ENCODE results near the gene FRS2.
A peak's percentile ranks its signal among the peaks of the same experiment; 100 is the strongest.

FRS2 gene

DNA sequence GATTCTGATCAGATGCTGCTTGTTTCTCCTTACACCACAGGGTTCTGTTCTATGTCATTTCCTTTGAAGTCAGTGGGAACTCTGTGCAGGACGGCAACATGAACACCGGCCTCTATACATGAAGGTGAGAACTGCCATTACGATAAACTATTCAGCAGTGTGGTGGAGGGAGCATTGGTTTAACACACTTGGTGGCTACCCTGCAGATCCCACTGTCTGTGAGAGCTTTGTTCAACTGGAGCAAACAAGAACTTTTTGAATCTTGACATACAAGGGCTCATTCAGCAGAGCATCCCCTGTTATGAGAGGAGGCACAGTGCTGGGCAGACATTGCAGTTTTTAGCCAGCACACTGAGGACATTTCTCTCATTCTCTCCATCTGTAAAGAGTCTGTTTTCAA lies 10.7 kb upstream of the FRS2 start:
- H3K9ac ChIP-seq (ENCODE audit: low read length), result no peak overlapping the region
- no peak for DNase-seq
- TF ChIP-seq CTCF (IDR thresholded peaks at IDR 0.05; ENCODE audit: low read length) (no peak), EZH2phosphoT487 (IDR thresholded peaks at IDR 0.05; ENCODE audit: low read length) (no peak), EZH2 (optimal IDR thresholded peaks at IDR 0.05; ENCODE audit: low read depth, low read length) (no peak)

DNA sequence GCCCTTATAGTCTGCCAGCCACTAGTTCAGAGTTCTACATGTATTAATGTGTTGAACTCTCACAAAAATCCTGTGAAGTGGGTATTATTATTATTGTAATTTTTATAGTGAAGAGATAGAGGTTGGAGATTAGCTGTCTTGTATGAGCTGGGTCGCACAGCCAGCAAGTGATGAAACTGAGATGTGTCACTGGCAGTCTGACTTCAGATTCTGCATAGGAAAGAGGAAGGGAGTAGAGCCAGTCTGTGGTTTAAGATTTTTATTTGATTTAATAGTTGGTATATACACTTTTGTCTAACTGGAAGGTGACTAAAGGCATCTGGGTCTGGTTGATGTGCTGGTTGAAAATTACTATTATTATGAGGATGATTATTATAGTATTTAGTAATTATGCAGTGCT lies 5.8 kb upstream of the FRS2 start:
- H3K4me3 ChIP-seq (ENCODE audit: low read length), result no peak overlapping the region
- no peaks in the 10 kb centered on the region for H3K79me2 ChIP-seq (ENCODE audit: low read length)
- H3F3A ChIP-seq (ENCODE audit: insufficient read depth, low read length), result no peaks in the 10 kb centered on the region
- no peaks in the 10 kb centered on the region for H3K27me3 ChIP-seq (replicated peaks; ENCODE audit: insufficient read depth, low read length)
- H2AFZ ChIP-seq (ENCODE audit: low read length), result no peak overlapping the region
- no peaks in the 10 kb centered on the region for H3K9me3 ChIP-seq (replicated peaks; ENCODE audit: insufficient read depth, low read length)
- H4K20me1 ChIP-seq (ENCODE audit: insufficient read depth, low read length), result no peaks in the 10 kb centered on the region
- no peaks in the 10 kb centered on the region for H3K36me3 ChIP-seq (replicated peaks; ENCODE audit: insufficient read depth, low read length)
- no peak overlapping the region for H3K4me2 ChIP-seq (ENCODE audit: low read depth, low read length)
- no peak overlapping the region for H3K9ac ChIP-seq (ENCODE audit: low read length)
- H3K9me2 ChIP-seq (replicated peaks; ENCODE audit: insufficient read depth, low read length), result no peaks in the 10 kb centered on the region
- no peak for DNase-seq
- no peak overlapping the region for H3K27ac ChIP-seq (ENCODE audit: low read length)
- H3K4me1 ChIP-seq (ENCODE audit: low read length), result peaks cover 9% of the 10 kb centered on the region
- TF ChIP-seq EZH2 (optimal IDR thresholded peaks at IDR 0.05; ENCODE audit: low read depth, low read length) (no peak), EZH2phosphoT487 (IDR thresholded peaks at IDR 0.05; ENCODE audit: low read length) (no peak), CTCF (IDR thresholded peaks at IDR 0.05; ENCODE audit: low read length) (no peak)

More for the DNA sequence above, 10.7 kb upstream of the FRS2 start:
- H3K9me3 ChIP-seq (replicated peaks; ENCODE audit: insufficient read depth, low read length), result no peaks in the 10 kb centered on the region
- H3K4me3 ChIP-seq (ENCODE audit: low read length), result no peak overlapping the region
- H3K9me2 ChIP-seq (replicated peaks; ENCODE audit: insufficient read depth, low read length), result no peaks in the 10 kb centered on the region
- no peaks in the 10 kb centered on the region for H3F3A ChIP-seq (ENCODE audit: insufficient read depth, low read length)
- no peak overlapping the region for H3K27ac ChIP-seq (ENCODE audit: low read length)
- H3K36me3 ChIP-seq (replicated peaks; ENCODE audit: insufficient read depth, low read length), result no peaks in the 10 kb centered on the region
- no peaks in the 10 kb centered on the region for H3K27me3 ChIP-seq (replicated peaks; ENCODE audit: insufficient read depth, low read length)
- no peak overlapping the region for H3K4me2 ChIP-seq (ENCODE audit: low read depth, low read length)
- no peak overlapping the region for H2AFZ ChIP-seq (ENCODE audit: low read length)
- no peaks in the 10 kb centered on the region for H3K4me1 ChIP-seq (ENCODE audit: low read length)
- H3K79me2 ChIP-seq (ENCODE audit: low read length), result no peaks in the 10 kb centered on the region
- H4K20me1 ChIP-seq (ENCODE audit: insufficient read depth, low read length), result no peaks in the 10 kb centered on the region

- Histone ChIP-seq H3F3A (ENCODE audit: insufficient read depth, low read length) (no peaks in the 10 kb centered on the region), H3K4me3 (ENCODE audit: low read length) (no peak overlapping the region), H3K79me2 (ENCODE audit: low read length) (peaks cover 17% of the 10 kb centered on the region), H3K36me3 (replicated peaks; ENCODE audit: insufficient read depth, low read length) (no peaks in the 10 kb centered on the region), H3K9me2 (replicated peaks; ENCODE audit: insufficient read depth, low read length) (no peaks in the 10 kb centered on the region), H3K27ac (ENCODE audit: low read length) (no peak overlapping the region), H3K4me2 (ENCODE audit: low read depth, low read length) (peak overlapping the region; percentile 12; the same call in 1 of the 2 replicates), H2AFZ (ENCODE audit: low read length) (peak overlapping the region; percentile 43; the same call in 1 of the 2 replicates), H4K20me1 (ENCODE audit: insufficient read depth, low read length) (no peaks in the 10 kb centered on the region), H3K4me1 (ENCODE audit: low read length) (peaks cover 17% of the 10 kb centered on the region), H3K27me3 (replicated peaks; ENCODE audit: insufficient read depth, low read length) (no peaks in the 10 kb centered on the region), H3K9me3 (replicated peaks; ENCODE audit: insufficient read depth, low read length) (no peaks in the 10 kb centered on the region), H3K9ac (ENCODE audit: low read length) (no peak overlapping the region)
- no peak for DNase-seq
- TF ChIP-seq EZH2 (optimal IDR thresholded peaks at IDR 0.05; ENCODE audit: low read depth, low read length) (no peak), CTCF (IDR thresholded peaks at IDR 0.05; ENCODE audit: low read length) (no peak)
Observed at GRCh38 chr12:69466867-69467266, 3.3 kb upstream of the FRS2 start.

Measured in MM.1S (cell line).